ENCODE results near the gene DLGAP1. TPM values are rescaled to one million over a fixed set of nuclear protein-coding genes. Genes with fewer than 3 reads are reported as not detected.

DLGAP1 gene
- total RNA-seq, 2 experiments from 2014 or later: 0.31 to 0.36 TPM

DNA sequence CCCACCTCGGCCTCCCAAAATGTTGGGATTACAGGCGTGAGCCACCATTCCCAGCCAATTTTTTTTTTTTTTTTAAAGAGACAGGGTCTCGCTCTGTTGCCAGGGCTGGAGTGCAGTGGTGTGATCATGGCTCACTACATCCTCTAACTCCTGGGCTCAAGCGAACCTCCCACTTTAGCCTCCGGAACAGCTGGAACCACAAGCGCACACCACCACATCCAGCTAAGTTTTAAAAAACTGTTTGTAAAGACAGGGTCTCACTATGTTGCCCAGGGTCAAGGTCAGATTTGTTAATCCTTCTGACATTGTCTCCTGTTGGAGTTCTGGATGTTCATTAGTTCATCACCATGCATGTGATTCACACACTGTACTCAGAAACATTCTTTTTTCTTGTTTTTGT is 855.2 kb downstream of the DLGAP1 start:
- H3K27ac ChIP-seq (ENCODE audit: low read depth in 1 of 2, low read length in 2 of 2): no peak overlapping the region
- DNase-seq: no peak
- ATAC-seq (ENCODE audit: poor library complexity): no peak
- peaks cover 71% of the 10 kb centered on the region for H3K4me1 ChIP-seq (ENCODE audit: insufficient read depth, low read length)
- ChIA-PET CTCF (interaction anchor here (1.2 kb wide), 1 partner anchor 15 kb away, joined by 3 read pairs; no protein-coding TSS in a partner anchor), POLR2A (no interaction called here)
- no peaks in the 10 kb centered on the region for H3K27me3 ChIP-seq (ENCODE audit: control insufficient read depth in 1 of 2, insufficient read depth in 2 of 2, low read length in 2 of 2)
- intact Hi-C loops (cut with DNase I, micrococcal nuclease): loop anchor here (5.0 to 10.0 kb wide), 5 partner anchors 37 to 635 kb away; partner anchors contain the start of gene MYL12B (in 1 of the 2)
- no peaks in the 10 kb centered on the region for H3K27me3 Mint-ChIP-seq
- TF ChIP-seq, protein P1, sequence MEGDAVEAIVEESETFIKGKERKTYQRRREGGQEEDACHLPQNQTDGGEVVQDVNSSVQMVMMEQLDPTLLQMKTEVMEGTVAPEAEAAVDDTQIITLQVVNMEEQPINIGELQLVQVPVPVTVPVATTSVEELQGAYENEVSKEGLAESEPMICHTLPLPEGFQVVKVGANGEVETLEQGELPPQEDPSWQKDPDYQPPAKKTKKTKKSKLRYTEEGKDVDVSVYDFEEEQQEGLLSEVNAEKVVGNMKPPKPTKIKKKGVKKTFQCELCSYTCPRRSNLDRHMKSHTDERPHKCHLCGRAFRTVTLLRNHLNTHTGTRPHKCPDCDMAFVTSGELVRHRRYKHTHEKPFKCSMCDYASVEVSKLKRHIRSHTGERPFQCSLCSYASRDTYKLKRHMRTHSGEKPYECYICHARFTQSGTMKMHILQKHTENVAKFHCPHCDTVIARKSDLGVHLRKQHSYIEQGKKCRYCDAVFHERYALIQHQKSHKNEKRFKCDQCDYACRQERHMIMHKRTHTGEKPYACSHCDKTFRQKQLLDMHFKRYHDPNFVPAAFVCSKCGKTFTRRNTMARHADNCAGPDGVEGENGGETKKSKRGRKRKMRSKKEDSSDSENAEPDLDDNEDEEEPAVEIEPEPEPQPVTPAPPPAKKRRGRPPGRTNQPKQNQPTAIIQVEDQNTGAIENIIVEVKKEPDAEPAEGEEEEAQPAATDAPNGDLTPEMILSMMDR (IDR thresholded peaks at IDR 0.05): no peak
- H3K27ac Mint-ChIP-seq: no peak overlapping the region
- peaks cover 25% of the 10 kb centered on the region for H3K36me3 Mint-ChIP-seq (ENCODE audit: low read depth)
- H3K4me3 Mint-ChIP-seq: no peak overlapping the region
- H3K9me3 ChIP-seq (ENCODE audit: control insufficient read depth in 1 of 2, insufficient read depth in 1 of 2, low read length in 2 of 2): no peaks in the 10 kb centered on the region
- H3K9me3 Mint-ChIP-seq: no peaks in the 10 kb centered on the region
- peaks cover 4% of the 10 kb centered on the region for H3K36me3 ChIP-seq (ENCODE audit: insufficient read depth, low read length)
- H3K4me1 Mint-ChIP-seq (ENCODE audit: low read depth): peaks cover 34% of the 10 kb centered on the region
- H3K4me3 ChIP-seq (ENCODE audit: low read length): no peak overlapping the region

DNA sequence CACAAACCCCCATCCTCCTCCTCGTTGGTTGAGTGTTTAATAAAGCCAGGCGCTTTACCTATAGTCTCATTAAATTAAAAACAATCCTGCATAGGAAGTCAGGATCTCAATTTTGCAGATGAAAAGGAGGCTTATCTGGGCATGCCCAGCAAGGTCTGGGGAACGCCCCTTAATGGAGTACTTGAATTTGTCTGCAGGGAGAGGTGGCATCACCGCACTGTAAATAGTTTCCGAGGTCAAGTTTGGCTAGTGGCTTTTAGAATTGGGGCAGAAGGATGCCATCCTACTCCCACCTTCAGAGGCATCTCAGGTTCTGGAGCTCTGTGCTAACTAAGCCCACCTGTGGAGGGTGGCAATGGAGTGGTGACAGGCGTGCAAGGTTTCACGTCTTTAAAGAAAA is 855.9 kb downstream of the DLGAP1 start:
- DNase-seq: no peak

DNA sequence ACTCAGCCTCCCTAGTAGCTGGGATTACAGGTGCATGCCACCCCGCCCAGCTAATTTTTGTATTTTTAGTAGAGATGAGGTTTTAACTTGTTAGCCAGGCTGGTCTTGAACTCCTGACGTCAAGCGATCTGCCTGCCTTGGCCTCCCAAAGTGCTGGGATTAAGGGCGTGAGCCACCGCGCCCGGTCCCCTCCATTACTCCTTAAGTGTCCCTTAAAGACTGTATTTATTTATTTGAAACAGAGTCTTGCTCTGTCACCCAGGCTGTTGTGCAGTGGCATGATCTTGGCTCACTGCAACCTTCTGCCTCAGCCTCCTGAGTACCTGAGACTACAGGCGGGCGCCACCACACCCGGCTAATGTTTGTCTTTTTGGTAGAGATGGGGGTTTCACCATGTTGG is 856.5 kb downstream of the DLGAP1 start:
- H3K4me3 ChIP-seq (ENCODE audit: low read length): no peak overlapping the region
- H3K36me3 ChIP-seq (ENCODE audit: insufficient read depth, low read length): peaks cover 4% of the 10 kb centered on the region
- H3K27me3 ChIP-seq (ENCODE audit: control insufficient read depth in 1 of 2, insufficient read depth in 2 of 2, low read length in 2 of 2): no peaks in the 10 kb centered on the region
- H3K4me1 ChIP-seq (ENCODE audit: insufficient read depth, low read length): peaks cover 65% of the 10 kb centered on the region
- Mint-ChIP-seq H3K27me3 (no peaks in the 10 kb centered on the region), H3K27ac (peak overlapping the region; percentile 34), H3K36me3 (ENCODE audit: low read depth) (peaks cover 36% of the 10 kb centered on the region), H3K4me3 (no peak overlapping the region), H3K4me1 (ENCODE audit: low read depth) (peaks cover 47% of the 10 kb centered on the region), H3K9me3 (no peaks in the 10 kb centered on the region)
- H3K27ac ChIP-seq (ENCODE audit: low read depth in 1 of 2, low read length in 2 of 2): no peak overlapping the region
- ATAC-seq (ENCODE audit: poor library complexity): no peak
- no peaks in the 10 kb centered on the region for H3K9me3 ChIP-seq (ENCODE audit: control insufficient read depth in 1 of 2, insufficient read depth in 1 of 2, low read length in 2 of 2)
- TF ChIP-seq, protein P1 (IDR thresholded peaks at IDR 0.05): no peak
- intact Hi-C loops (cut with DNase I, micrococcal nuclease): loop anchor here (5.0 to 10.0 kb wide), 3 partner anchors 64 to 634 kb away; no protein-coding TSS in a partner anchor
- ChIA-PET POLR2A (no interaction called here), CTCF (no interaction called here)
- DNase-seq: no peak

More for the DNA sequence above, 855.9 kb downstream of the DLGAP1 start:
- Mint-ChIP-seq H3K27me3 (no peaks in the 10 kb centered on the region), H3K4me3 (no peak overlapping the region), H3K36me3 (ENCODE audit: low read depth) (peaks cover 30% of the 10 kb centered on the region), H3K27ac (no peak overlapping the region), H3K4me1 (ENCODE audit: low read depth) (peaks cover 41% of the 10 kb centered on the region), H3K9me3 (no peaks in the 10 kb centered on the region)
- no peak for ATAC-seq (ENCODE audit: poor library complexity)
- no peak overlapping the region for H3K4me3 ChIP-seq (ENCODE audit: low read length)
- no peaks in the 10 kb centered on the region for H3K9me3 ChIP-seq (ENCODE audit: control insufficient read depth in 1 of 2, insufficient read depth in 1 of 2, low read length in 2 of 2)
- H3K36me3 ChIP-seq (ENCODE audit: insufficient read depth, low read length): peaks cover 4% of the 10 kb centered on the region
- no peaks in the 10 kb centered on the region for H3K27me3 ChIP-seq (ENCODE audit: control insufficient read depth in 1 of 2, insufficient read depth in 2 of 2, low read length in 2 of 2)
- intact Hi-C loops (cut with DNase I, micrococcal nuclease): loop anchor here (5.0 to 10.0 kb wide), 3 partner anchors 63 to 634 kb away; no protein-coding TSS in a partner anchor
- H3K4me1 ChIP-seq (ENCODE audit: insufficient read depth, low read length): peaks cover 70% of the 10 kb centered on the region
- TF ChIP-seq, protein P1 (IDR thresholded peaks at IDR 0.05): no peak
- ChIA-PET POLR2A (no interaction called here), CTCF (no interaction called here)
- H3K27ac ChIP-seq (ENCODE audit: low read depth in 1 of 2, low read length in 2 of 2): no peak overlapping the region

Measured in CD4-positive, alpha-beta T cell (primary cell).